HG03280 (cell line): ENCODE data around the gene RAB29.
"Not testable (repeated sequence)": the region's sequence is repeated elsewhere in the genome, so short reads cannot be mapped to it uniquely, and the experiment has no call there.

ENCODE experiments used
- ATAC-seq: cut with Tn5 transposase; IDR thresholded peaks from one replicate; pipeline ENCODE4 v1.9.1; 2021; ENCODE audit warnings: mild to moderate bottlenecking, moderate library complexity; ENCODE audit not compliant: unreplicated experiment

Gene RAB29

GRCh38 chr1:205729945-205730610, 45.2 kb downstream of the RAB29 start:
- ATAC-seq: no peak

DNA sequence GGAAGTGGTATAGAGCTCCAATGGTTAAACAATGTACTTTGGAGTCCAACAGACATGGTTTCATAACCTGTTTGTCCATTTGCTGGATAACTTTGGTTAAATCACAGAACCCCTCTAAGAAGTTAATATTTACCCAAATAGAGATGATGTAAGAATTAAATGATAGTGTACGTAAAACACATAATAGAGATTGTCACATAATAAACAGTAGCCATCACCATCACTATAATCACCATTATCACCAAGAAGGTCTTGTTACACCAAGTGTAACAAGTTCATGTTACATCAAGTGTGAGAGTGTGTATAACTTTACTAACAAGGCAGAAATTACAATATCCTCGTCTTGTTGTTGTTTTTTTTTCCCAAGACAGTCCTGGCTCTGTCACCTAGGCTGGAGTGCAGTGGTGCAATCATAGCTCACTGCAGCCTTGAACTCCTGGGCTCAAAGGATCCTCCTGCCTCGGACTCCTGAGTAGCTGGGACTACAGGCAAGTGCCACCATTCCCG, 48.6 kb downstream of the RAB29 start:
- ATAC-seq: no peak

GRCh38 chr1:205725514-205725913, 49.8 kb downstream of the RAB29 start:
- no peak for ATAC-seq

DNA sequence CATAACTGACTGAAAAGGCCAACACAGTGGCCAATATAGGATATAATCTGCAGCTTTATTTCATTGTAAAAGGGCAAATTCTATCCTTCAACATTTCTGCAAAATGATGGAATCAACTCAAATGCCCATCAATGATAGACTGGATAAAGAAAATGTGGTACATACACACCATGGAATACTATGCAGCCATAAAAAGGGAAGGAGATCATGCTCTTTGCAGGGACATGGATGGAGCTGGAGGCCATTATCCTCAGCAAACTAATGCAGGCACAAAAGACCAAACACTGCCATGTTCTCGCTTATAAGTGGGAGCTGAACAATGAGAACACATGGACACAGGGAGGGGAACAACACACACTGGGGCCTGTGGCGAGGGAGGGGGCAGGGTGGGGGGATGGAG, 54.5 kb downstream of the RAB29 start:
- ATAC-seq: not testable (repeated sequence)

- no peak for ATAC-seq
Observed at GRCh38 chr1:205719762-205720161, 55.5 kb downstream of the RAB29 start.

DNA sequence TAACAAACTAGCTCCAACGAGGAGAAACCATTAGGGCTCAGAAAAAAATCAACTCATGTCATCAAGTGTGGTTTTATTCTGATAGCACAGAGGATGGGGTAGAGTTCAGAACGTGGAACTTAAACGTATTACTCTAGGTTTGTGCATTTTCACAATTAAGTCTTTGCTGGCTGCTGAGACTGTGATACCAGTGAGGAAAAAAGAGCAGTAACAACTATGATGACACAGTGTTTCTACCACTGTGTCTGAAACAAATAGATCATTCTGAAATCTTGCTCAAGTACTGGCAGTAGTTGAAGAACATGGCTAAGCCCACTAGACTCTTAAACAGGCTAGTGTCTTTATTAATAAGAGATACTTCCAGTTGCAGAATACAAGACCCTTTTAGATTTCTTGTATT, 56.3 kb downstream of the RAB29 start:
- ATAC-seq: no peak
